Measurements from ENCODE around the gene RANBP3.
"Not testable (repeated sequence)": the region's sequence is repeated elsewhere in the genome, so short reads cannot be mapped to it uniquely, and the experiment has no call there.

The RANBP3 gene

DNA sequence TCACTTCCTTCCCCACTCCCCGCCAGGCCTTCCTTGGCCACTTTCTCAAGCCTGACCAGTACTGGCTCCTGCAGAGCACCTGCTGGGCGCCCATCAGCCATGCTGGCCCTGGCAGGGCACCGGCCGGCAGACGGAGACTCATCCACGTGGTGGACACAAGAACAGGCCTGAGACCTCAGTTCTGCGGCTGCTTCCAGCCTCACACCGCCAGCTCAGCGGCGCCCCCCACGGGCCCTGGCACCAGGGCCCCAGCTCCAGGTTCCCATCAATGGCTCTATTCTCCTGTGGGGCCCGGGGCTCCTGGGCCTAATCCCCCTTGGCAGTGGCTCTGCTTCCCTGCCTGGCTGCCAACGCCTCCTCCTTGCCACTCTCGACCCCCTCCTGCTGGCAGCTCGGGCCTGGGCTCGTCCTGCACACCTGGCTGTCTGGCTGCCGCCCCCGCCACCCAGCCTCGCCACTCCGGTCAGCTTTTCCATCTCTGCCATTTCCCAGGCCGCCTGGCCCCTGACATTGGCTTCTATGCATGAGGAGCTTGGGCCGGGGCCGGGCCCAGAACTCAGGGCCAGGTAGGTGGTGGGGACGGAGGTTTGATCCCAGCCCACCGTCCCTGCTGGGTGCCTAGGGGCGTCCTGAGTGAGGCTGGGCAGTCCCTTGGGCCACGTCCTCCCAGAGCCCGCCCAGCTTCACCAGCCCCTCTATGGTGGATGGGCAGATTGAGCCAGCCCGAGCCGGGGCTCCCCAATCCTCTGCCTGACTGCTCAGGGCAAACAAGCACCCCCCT lies 80.6 kb downstream of the RANBP3 start:
- no peak for DNase-seq

DNA sequence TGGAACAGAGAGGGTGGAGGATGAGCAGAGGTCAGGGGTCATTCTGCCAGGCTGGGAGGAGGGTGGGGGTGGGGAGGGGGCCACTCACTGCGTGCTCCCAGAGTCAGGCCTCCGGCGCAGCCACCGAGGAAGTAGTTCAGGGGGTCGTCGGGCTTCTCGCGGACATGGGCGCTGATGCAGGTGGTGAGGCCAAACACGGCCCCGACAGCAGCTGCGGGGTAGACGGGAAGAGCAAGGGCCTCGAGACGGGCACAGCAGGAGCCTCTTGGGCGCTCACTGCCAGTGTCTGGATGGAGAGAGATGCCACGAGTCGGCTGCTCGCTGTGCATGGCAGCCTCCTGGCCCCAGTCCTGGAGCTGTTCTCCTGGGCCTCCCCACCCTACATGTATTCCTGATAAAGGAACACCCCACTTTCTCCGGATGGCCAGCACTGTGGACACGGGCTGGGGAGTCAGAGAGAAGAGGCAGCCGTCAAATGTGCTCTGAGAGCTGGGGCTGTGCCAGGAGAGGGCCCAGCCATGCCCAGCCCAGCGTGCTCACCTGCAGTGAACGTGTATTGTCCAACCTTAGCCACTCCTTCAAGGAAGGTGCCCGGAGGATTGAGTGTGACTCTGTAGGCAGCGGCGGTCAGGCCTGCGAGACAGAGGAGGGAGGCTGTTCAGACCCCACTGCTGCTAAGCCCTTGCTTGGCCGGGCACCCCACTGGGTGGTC lies 81.4 kb downstream of the RANBP3 start:
- no peak for DNase-seq

DNA sequence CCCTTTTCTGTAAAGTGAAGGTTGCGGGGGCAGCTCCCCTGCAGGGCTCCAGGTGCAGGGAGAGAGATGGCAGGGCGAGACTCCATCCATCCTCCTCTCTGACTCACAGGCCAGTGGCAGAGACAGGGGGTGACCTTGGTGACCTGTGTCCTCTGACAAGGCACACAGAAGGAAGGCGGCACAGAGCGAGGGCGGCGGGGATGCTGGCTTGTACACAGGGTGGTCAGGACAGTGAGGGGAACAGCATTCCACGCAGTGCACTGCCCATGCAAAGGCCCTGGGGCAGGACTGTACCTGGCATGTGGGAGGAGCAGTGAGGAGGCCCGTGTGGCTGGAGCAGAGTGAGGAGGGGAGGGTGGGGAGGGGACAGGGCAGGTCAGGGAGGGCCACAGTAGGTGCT lies 82.0 kb downstream of the RANBP3 start:
- DNase-seq: no peak

DNA sequence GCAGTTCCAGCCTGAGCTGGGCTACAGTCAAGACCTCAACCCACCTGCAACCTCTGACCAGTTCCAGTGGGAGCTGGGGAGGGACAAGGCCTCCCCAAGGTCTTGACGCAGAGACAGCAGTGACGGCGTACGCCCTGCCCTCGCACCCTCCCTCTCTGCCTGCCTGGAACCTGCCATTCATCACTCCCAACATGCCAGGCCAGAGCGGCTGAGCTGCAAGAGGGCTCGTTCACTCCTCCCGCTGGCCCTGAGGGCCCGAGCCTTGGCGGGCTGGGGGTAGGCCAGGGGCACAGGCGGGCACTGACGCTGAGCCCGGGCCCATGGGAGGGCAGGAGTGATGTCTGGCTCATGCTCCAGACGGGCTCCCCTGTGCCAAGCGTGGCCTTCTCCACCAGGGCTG lies 82.5 kb downstream of the RANBP3 start:
- no peak for DNase-seq

DNA sequence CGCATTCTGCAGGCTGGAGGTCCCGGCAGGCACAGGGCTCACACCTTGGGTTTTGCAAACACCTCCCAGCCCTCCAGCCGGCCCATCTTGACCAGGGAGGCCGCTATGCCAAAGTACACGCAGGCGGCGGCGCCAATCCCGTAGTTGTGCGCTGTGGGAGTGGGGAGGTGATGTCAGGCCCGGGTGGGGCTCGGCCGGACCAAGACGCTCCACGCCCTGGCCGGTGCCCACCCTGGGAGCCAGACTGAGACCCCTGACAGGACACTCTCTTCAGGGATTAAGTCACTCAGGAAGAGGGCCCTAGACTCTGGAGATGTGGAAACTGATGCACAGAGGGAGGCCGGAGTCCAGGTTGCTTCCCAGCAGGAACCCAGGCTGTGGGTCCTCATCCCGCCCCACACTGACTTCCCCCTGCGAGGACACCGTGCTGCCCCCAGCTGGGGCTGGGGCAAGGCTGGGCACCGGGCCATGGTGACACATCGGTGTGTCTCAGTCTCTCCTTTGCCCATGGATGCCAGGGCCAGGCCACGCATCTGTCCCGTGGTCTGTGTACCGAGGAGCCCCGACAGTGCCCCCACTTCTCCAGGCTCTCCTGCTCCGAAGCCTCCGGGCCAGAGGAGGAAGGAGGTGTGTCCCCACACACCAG lies 83.1 kb downstream of the RANBP3 start:
- no peak for DNase-seq

DNA sequence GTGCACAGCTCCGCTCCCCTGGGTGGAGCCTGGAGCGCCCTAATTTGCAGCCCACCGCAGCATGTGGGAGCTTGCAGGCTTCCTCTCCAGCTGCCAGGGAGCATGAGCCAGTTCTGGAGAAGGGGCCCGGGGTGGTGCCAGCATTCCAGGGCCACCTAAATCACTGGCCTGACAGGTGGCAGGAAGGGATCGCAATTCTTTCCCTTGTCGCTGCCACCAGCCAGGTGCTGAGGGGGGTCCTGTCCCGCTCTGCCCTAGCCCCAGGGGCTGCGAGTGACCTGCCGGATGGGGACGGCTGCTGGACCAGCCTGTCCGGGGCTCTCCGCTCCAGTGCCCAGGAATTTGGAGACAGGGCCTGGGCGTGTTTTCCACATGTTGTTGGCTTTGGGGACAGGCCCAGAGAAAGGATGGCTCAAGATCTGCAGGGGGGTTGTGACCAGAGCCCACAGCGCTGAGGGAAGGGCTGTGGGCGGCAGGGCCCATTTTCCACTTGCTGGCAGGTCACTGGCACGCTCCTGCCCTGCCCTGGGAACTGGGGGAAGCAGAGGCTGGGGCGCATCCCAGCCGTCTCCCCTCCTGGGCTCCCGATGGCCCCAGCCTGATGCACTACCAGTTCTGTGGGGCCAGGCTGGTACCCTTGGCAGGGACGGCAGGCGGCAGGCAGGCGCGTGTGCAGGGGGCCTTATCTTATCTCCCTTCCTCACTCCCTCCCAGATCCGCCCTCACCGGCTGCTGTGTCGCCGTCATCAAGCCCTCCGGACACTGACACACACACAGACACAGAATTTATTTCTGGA lies 83.8 kb downstream of the RANBP3 start:
- DNase-seq: no peak

DNA sequence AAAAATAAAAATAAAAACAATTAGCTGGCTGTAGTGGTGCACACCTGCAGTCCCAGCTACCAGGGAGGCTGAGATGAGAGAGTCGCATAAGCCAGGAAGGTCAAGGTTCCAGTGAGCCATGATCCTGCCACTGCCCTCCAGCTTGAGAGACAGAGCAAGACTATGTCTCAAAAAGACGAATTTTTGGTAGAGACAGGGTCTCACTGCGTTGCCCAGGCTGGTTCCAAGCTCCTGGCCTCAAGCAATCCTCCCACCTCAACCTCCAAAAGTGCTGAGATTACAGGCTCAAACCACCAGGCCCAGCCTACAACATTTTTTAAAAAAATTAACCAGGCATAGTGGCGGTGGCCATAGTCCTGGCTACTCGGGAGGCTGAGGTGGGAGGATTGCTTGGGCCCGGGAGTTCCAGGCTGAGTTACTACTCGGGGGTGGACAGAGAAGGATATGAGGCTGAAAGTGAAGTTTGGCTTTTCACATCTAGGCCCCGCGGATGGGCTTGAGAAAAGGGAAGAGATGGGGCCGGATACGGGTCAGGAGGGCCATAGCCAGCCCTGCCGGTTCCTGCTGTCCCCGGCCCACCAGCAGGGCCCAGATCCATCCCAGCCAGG lies 84.5 kb downstream of the RANBP3 start:
- no peak for DNase-seq

DNA sequence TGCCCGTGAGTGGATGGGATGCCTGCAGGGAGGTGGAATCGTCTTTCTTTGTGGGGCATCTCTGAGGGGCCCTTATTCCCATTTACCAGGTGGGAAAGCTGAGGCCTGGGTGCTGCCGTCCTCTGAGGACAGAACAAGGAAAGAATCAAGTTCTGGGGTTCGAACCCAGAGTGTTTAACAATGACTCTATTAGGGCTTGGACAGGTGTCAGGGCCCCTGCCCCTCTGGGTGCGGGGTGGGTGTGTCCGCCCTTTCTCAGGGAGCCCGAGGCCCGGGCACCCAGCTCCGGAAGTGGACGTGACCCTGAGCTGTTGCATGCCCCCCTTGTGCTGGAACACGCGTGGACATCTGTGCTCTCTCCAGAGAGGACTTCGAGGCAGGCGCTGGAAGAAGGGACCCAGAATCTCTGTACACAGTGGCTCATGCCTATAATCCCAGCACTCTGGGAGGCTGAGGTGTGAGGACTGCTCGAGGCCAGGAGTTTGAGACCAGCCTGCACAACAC lies 85.1 kb downstream of the RANBP3 start:
- DNase-seq: no peak

DNA sequence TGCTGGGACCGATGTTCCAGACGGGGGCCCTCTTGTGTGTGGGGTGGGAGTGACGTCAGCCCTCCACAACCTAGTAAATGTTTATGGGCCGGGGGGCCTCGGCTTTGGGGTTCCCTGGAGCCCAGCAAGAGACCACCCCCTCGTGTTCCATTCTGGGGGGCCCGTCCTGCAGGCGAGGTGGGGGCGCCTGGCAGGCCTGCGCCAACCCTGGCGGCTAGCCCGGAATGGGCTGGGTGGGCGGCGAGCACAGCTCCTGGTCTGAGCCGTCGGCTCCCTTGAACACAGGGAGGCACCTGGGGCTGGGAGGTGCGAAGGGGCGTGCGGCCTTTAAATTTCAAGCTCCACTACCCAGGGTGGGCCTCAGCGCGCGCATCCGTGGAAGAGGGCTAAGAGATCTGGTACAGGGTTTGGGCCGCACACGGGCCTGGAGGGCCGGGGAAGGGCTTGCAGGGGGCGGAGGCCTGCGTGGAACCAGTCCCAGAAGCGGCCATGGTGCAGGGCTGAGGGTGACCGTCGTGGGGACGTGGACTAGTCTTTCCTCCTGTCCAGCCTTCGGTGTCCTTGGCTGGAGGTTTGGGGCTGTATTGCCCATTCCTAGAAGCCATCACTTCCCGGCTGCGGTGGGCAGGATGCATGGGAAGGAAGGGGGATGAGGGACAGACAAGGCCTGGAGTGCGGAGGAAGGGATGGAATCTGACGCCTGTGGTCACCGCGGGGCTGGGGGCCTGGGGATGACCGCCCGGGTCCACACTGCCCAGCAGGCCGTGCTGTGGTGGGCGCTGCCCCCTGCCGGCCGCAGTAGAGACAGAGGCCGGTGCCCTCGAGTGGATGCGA lies 85.8 kb downstream of the RANBP3 start:
- no peak for DNase-seq

DNA sequence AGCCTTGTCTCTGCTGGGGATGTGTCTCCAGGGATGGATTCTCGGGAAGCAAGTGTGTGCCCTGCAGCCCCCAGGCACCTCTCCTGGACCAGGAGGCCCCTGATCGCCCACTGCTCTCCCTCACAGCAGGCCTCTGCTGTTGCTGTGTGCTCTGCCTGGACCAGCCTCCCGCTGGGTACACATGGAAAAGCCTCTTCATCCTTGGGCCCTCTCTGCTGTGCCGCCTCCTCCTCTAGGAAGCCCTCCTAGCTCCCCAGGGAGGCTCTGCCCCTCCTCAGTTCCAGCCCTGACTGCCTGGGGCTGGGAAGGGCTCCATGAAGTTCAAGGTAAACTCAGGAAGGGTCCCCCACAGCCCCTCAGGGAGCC lies 86.4 kb downstream of the RANBP3 start:
- DNase-seq: no peak

DNA sequence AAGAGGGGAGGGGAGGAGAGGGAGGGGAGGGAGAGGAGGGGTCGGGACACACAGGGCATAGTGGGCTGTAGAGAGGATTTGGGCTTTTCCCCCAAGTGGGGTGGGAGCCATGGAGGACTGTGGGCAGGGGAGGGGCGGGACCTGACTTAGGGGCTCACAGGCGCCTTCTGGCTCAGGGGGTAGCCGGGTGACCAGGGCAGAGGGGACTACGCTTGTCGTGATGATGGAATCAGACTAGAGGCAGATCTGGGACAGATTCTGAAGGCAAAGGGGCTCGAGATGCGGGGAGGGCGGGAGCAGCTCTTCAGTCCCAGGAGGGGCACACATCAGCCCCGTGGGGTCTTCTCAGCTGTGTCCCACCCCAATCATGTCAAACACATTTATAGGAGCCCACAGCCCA lies 87.8 kb downstream of the RANBP3 start:
- no peak for DNase-seq

DNA sequence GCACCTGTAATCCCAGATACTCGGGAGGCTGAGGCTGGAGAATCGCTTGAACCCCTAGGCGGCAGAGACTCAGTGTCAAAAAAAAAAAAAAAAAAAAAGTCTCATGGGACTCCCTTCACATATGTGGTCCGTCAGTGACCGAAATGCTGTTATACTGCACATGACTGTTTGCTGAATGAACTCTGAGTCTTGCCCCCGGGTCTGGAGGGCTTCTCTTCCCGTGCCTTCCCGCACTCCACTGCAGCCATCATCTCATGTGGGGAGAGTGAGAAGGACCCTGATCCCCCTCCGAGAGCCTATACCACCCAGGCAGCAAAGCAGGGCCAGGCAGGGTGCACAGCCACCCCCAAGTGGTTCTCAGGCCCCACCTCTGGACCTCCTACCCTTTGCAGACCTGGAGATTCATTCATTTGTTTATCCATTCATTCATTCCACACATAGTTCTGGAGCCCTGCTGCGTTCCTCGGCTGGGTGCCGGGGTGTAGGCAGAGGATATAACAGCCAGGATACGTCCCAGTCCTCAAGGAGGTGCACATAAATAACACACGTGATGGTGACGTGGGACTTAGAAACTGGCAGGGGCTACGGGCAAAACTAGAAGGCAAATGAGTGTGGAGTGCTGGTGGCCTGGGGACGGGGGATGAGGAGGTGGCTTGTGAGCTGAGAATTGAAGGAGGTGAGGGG lies 88.5 kb downstream of the RANBP3 start:
- DNase-seq: no peak

DNA sequence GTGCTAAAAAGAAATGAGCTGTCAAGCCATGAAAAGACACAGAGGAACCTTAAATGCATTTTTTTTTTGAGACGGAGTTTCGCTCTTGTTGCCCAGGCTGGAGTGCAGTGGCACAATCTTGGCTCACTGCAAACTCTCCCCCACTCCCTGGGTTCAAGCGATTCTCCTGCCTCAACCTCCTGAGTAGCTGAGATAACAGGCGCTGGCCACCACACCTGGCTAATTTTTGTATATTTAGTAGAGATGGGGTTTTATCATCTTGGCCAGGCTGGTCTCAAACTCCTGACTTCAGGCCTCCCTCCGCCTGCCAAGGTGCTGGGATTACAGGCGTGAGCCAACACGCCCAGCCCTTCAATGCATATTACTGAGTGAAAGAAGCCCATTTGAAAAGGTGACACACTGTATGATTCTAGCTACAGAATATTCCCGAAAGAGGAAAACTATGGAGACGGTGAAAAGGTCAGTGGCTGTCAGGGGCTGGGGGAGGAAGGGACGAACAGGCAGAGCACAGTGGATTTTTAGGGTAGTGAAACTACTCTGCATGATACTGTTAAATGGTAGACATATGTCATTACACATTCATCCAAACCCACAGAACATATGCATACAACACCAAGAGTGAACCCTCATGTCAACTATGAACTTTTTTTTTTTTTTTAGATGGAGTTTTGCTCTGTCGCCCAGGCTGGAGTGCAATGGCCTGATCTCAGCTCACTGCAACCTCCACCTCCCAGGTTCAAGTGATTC lies 93.7 kb downstream of the RANBP3 start:
- DNase-seq: not testable (repeated sequence)

DNA sequence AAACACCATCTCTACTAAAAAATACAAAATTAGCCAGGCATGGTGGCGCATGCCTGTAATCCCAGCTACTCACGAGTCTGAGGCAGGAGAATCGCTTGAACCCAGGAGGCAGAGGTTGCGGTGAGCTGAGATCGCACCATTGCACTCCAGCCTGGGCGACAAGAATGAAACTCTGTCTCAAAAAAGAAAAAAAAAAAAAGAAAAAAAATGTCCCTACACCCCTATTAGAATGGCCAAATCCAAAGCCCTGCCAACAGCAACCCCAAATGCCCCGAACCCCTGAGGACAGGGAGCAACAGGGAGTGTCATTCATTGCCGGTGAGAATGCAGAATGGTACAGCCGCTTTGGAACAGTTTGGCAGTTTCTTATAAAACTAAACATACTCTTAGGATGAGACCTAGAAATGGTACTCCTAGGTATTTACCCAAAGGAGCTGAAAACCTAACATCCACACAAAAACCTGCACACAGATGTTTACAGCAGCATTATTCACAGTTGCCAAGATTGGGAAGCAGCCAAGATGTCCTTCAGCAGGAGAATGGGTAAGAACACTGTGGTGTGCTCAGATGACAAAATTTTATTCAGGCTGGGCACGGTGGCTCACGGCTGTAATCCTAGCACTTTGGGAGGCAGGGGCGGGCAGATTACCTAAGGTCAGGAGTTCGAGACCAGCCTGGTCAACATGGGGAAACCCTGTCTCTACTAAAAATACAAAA lies 94.6 kb downstream of the RANBP3 start:
- DNase-seq: not testable (repeated sequence)

DNA sequence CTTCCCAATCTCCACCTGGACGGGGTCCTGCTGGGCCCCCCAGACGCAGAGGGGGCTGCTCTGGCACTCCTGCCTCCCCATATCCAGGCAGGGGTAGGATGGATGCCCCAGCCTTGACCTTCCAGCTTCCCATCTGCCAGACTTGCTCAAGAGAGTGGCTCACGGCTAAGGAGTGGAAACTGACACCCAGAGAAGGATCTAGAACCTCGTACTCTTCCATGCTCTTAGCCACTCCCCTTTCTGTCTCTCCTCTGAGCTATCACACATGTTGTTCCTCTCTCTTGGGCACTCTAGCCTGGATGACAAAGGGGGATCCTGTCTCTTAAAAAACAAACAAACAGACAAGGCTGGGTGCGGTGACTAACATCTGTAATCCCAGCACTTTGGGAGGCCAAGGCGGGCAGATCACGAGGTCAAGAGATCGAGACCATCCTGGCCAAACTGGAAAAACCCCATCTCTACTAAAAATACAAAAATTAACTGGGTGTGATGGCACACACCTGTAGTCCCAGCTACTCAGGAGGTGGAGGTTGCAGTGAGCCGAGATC lies 95.4 kb downstream of the RANBP3 start:
- DNase-seq: no peak

DNA sequence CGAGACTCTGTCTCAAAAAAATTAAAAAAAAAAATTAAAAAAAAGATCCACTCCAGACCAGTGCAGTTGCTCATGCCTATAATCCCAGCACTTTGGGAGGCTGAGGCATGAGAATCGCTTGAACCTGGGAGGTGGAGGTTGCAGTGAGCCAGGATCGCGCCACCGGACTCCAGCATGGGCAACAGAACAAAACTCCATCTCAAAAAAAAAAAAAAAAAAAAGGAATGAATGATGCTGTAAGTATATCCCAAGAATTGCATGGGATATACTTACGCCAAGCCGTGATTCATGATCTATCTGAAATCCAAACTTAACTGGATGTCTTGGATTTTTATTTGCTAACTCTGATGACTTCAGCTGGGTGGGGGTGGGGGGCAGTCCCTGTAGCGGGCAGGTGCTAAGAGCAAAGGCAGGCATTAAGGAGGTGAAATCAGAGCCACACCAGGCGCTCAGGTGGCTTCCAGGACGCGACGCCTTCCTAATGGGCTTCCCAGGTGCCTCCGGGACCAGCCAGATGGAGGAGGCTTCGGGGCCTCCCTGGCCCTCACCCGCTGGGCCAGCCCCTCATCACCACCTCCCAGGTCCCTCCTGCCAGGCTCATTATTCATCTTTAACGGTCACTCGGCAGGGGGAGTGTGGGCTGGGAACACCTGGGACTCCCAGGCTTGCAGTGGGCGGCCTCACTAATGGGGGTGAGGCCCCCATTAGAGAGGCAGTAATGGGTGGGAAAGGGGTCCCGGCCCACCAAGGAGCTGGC lies 96.2 kb downstream of the RANBP3 start:
- peak; percentile 40 for DNase-seq

DNA sequence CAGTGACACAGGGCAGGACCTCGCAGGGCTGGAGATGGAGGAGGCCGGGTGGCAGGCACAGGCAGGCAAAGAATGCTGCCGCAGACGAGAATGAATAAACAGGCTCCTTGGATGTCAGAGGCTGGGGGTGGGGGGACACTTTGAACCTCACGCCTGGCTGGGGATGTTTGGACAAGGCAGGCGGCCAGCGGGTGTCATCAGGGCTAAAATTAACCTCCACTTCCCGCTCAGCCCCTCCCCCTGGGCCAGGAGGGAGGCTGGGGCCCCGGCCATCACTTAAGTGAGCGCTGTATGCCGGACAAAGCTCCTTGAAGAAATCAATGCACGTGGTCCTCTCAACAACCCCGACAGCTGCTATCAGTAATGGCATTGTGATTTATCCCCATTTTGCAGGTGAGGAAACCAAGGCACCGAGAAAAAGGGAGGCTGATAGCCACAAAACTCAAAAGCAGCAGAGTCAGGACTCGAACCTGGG lies 97.3 kb downstream of the RANBP3 start:
- peak; percentile 69 for DNase-seq

DNA sequence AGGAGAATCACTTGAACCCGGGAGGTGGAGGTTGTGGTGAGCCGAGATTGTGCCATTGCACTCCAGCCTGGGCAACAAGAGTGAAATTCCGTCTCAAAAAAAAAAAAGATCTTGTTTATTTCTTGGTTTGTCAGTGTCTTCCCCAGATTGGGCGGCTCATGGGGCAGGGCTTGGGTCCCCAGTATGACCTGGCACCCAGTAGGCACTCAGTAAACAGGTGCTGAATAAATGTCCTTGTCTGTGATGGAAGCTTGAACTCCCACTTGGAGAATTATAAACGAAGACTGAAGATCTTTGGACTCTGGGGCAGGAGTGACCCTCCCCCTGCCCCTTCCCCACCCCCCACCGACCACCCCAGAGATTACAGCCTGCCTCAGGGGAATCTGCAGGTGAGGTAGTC lies 97.7 kb downstream of the RANBP3 start:
- no peak for DNase-seq

All from NCI-H510A (cell line).